PC-3 (cell line): Measurements from ENCODE around the gene CHRNA4.

Source experiments
- EZH2 ChIP-seq: fragments of 300-600 bp; sonication (generic); IDR thresholded peaks from one replicate; pipeline ENCODE4 v1.6.1; 2017; ENCODE audit warnings: antibody characterized with exemption, mild to moderate bottlenecking, low read length; ENCODE audit not compliant: unreplicated experiment
- TF ChIP-seq, protein P1 (sequence below): fragments of 300-600 bp; sonication (generic); conservative IDR thresholded peaks from 2 replicates; pipeline ENCODE4 v1.5.1; 2017; ENCODE audit warnings: antibody characterized with exemption, low read depth, mild to moderate bottlenecking, low read length

- no peak for TF ChIP-seq EZH2
- TF ChIP-seq, protein P1, sequence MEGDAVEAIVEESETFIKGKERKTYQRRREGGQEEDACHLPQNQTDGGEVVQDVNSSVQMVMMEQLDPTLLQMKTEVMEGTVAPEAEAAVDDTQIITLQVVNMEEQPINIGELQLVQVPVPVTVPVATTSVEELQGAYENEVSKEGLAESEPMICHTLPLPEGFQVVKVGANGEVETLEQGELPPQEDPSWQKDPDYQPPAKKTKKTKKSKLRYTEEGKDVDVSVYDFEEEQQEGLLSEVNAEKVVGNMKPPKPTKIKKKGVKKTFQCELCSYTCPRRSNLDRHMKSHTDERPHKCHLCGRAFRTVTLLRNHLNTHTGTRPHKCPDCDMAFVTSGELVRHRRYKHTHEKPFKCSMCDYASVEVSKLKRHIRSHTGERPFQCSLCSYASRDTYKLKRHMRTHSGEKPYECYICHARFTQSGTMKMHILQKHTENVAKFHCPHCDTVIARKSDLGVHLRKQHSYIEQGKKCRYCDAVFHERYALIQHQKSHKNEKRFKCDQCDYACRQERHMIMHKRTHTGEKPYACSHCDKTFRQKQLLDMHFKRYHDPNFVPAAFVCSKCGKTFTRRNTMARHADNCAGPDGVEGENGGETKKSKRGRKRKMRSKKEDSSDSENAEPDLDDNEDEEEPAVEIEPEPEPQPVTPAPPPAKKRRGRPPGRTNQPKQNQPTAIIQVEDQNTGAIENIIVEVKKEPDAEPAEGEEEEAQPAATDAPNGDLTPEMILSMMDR = no peak
These were observed 33.1 kb upstream of the CHRNA4 start for GRCh38 chr20:63394069-63394919.
